ENCODE data around the gene TUBB4B. TPM values are rescaled to one million over a fixed set of nuclear protein-coding genes. Genes with fewer than 3 reads are reported as not detected.
A peak's percentile ranks its signal among the peaks of the same experiment; 100 is the strongest.
"Not testable (repeated sequence)": the region's sequence is repeated elsewhere in the genome, so short reads cannot be mapped to it uniquely, and the experiment has no call there.

TUBB4B gene
- total RNA-seq, 1 experiment from 2014 or later, result 180 TPM

DNA sequence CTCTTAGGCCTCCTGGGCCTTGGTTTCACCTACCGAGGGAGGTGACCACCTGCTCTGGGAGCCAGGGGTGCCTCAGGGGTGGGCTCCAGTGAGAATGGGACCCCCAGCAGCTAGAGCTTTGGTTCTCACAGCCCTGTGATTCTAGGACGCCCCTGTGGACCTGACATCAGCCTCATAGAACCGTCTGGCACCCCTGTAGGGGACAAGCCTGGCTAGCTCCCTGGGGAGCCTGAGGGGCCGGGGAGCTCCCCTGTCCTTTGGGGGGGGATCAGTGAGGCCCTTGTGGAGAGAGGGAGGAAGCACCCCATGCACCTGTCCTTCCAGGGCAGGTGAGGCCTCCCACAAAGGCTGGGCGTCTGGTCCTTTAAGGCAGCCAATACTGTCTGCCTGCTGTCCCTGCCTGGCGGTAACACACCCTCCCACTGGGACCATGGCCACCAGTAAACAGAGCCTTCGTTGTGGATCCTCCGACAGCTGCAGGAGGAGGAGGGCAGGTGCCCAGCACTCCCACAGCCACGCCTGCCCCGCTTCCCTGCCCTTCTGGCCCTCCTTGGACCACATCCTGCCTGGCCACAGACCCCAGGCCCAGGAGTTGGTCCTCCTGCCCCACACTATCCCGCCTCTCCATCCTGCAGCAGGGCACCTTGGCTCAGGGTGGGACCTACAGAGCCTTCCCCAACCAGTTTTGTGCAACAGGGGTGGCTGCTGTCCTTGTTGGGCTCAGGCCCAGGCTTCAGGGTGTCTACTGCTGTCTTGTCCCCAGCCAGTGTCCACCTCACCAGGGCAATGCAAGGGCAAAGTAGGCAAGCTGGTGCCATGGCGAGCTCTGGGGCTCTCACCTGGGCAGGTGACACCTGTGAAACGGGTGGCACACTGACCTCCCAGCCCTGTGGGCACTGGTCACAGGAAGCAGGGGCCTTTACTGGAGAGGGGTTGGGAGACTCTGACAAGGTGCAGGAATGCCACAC, 3.0 kb upstream of the TUBB4B start:
- no peaks in the 10 kb centered on the region for H3K27me3 Mint-ChIP-seq (ENCODE audit: insufficient read depth, unreplicated experiment)
- BruUV-seq (replicated peaks), result no TSS peak
- ChIA-PET POLR2A (interaction anchor here (0.6 to 1.8 kb wide), 2 partner anchors 17 to 49 kb away, joined by 3 to 16 read pairs; partner anchors contain the start of genes ANAPC2, NELFB and SSNA1), CTCF (interaction anchor here (0.5 to 3.5 kb wide), 12 partner anchors 7 to 193 kb away, joined by 3 to 36 read pairs (median 4); partner anchors contain the start of genes CYSRT1, MAN1B1, NPDC1 and RNF208)
- H3K27ac Mint-ChIP-seq (ENCODE audit: low read depth, unreplicated experiment), result no peak overlapping the region
- no peaks in the 10 kb centered on the region for H3K9me3 Mint-ChIP-seq (ENCODE audit: unreplicated experiment)
- TF ChIP-seq CTCF (IDR thresholded peaks at IDR 0.05; ENCODE audit: unreplicated experiment), result no peak
- peaks cover 37% of the 10 kb centered on the region for H3K36me3 Mint-ChIP-seq (ENCODE audit: insufficient read depth, unreplicated experiment)
- H3K4me3 Mint-ChIP-seq (ENCODE audit: unreplicated experiment), result no peak overlapping the region
- DNase-seq (ENCODE audit: unreplicated experiment), result no peak
- H3K4me1 Mint-ChIP-seq (ENCODE audit: insufficient read depth, unreplicated experiment), result no peaks in the 10 kb centered on the region
- intact Hi-C loops (cut with micrococcal nuclease), result no loop called here

DNA sequence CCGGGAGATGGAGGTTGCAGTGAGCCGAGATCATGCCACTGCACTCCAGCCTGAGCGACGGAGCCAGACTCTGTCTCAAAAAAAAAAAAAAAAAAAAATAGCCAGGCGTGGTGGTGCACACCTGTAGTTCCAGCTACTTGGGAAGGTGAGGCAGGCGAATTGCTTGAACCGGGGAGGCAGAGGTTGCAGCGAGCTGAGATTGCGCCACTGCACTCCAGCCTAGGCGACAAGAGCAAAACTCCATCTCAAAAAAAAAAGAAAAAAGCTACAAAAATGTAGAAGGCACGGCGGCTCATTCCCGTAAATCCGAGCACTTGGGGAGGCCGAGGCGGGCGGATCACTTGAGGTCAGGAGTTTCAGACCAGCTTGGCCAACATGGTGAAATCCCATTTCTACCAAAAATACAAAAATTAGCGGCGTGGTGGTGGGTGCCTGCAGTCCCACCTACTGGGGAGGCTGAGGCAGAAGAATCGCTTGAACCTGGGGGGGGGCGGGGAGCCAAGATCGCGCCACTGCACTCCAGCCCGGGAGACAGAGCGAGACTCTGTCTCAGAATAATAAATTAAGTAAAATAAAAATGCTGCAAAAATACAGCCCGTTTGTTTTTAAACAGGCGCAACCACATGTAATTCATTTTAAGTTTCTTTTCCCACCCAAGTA, 1.4 kb upstream of the TUBB4B start:
- intact Hi-C loops (cut with micrococcal nuclease), result loop anchor here (2.0 kb wide), 1 partner anchor 51 kb away; the partner anchor contains the start of genes ANAPC2 and SSNA1
- H3K27ac Mint-ChIP-seq (ENCODE audit: low read depth, unreplicated experiment); H3K9me3 Mint-ChIP-seq (ENCODE audit: unreplicated experiment); H3K27me3 Mint-ChIP-seq (ENCODE audit: insufficient read depth, unreplicated experiment); DNase-seq (ENCODE audit: unreplicated experiment): not testable (repeated sequence)
- peak overlapping the region; percentile 80 for H3K4me3 Mint-ChIP-seq (ENCODE audit: unreplicated experiment)
- BruUV-seq (replicated peaks), result TSS peak; percentile 65
- POLR2A ChIA-PET, result interaction anchor here (0.6 to 8.6 kb wide), 18 partner anchors 10 to 511 kb away, joined by 3 to 118 read pairs (median 10); partner anchors contain the start of genes ANAPC2, CYSRT1, MAN1B1 and NDOR1
- H3K4me1 Mint-ChIP-seq (ENCODE audit: insufficient read depth, unreplicated experiment), result peaks cover 15% of the 10 kb centered on the region
- CTCF ChIA-PET, result interaction anchor here (0.7 to 3.5 kb wide), 5 partner anchors 13 to 153 kb away, joined by 3 to 36 read pairs (median 3); partner anchors contain the start of genes CYSRT1, MAN1B1, RNF208 and RNF224
- peaks cover 52% of the 10 kb centered on the region for H3K36me3 Mint-ChIP-seq (ENCODE audit: insufficient read depth, unreplicated experiment)

- POLR2A ChIA-PET, result interaction anchor here (0.6 to 8.6 kb wide), 39 partner anchors 9 to 1146 kb away, joined by 3 to 118 read pairs (median 4); partner anchors contain the start of genes ANAPC2, CYSRT1, MAN1B1 and MRPL41
- no TSS peak for BruUV-seq (replicated peaks)
- Mint-ChIP-seq H3K4me1 (ENCODE audit: insufficient read depth, unreplicated experiment) (peaks cover 15% of the 10 kb centered on the region), H3K36me3 (ENCODE audit: insufficient read depth, unreplicated experiment) (peaks cover 45% of the 10 kb centered on the region), H3K9me3 (ENCODE audit: unreplicated experiment) (no peaks in the 10 kb centered on the region), H3K27ac (ENCODE audit: low read depth, unreplicated experiment) (no peak overlapping the region), H3K4me3 (ENCODE audit: unreplicated experiment) (peak overlapping the region; percentile 80), H3K27me3 (ENCODE audit: insufficient read depth, unreplicated experiment) (no peaks in the 10 kb centered on the region)
- CTCF ChIA-PET, result interaction anchor here (0.7 to 1.3 kb wide), 3 partner anchors 14 to 70 kb away, joined by 3 read pairs; no protein-coding TSS in a partner anchor
- no peak for TF ChIP-seq CTCF (IDR thresholded peaks at IDR 0.05; ENCODE audit: unreplicated experiment)
- intact Hi-C loops (cut with micrococcal nuclease), result loop anchor here (2.0 kb wide), 1 partner anchor 52 kb away; the partner anchor contains the start of genes ANAPC2 and SSNA1
- DNase-seq (ENCODE audit: unreplicated experiment), result peak; percentile 71
Measured at GRCh38 chr9:137240318-137240840, 708 bp upstream of the TUBB4B start.

Data from MCF 10A (cell line).